HL-60 (cell line): ENCODE measurements around the gene TIE1.

Experiments used
- DNase-seq, 2 experiments: peaks; one replicate each; pipeline ENCODE4 v3.0.0-alpha.2; 2010 to 2020; ENCODE audit warnings: low read depth in 1 of 2, low spot score in 1 of 2
- H3K27ac ChIP-seq: fragments of 250-450 bp; sonication (Bioruptor Pico); replicated peaks from 2 replicates; pipeline ENCODE4 v1.5.1; 2020; ENCODE audit warnings: mild to moderate bottlenecking, moderate library complexity
- H3K27me3 ChIP-seq: fragments of 250-450 bp; sonication (Bioruptor Pico); 2 replicates; pipeline ENCODE4 v1.5.1; 2021; ENCODE audit warnings: mild to moderate bottlenecking, moderate library complexity; ENCODE audit not compliant: insufficient read depth, poor library complexity, severe bottlenecking
- H3K4me3 ChIP-seq: replicated peaks from 2 replicates; pipeline ENCODE4 v1.5.1; 2011; ENCODE audit warnings: mild to moderate bottlenecking, control low read depth, low read length; ENCODE audit not compliant: insufficient read depth
- GABPA ChIP-seq: IDR thresholded peaks from 2 replicates; pipeline ENCODE4 v1.6.1; 2012; ENCODE audit warnings: low read depth
- POLR2AphosphoS5 ChIP-seq: IDR thresholded peaks from 2 replicates; pipeline ENCODE4 v1.6.1; 2012; ENCODE audit warnings: low read depth
- SPI1 ChIP-seq: IDR thresholded peaks from 2 replicates; pipeline ENCODE4 v1.6.1; 2012; ENCODE audit warnings: low read depth, mild to moderate bottlenecking, borderline replicate concordance
- TF ChIP-seq, protein P1 (sequence below): IDR thresholded peaks from one replicate; pipeline ENCODE4 v1.5.1; 2011; ENCODE audit warnings: low read length, control low read depth, inconsistent platforms; ENCODE audit not compliant: insufficient read depth
- TF ChIP-seq, protein P2 (sequence below): IDR thresholded peaks from 2 replicates; pipeline ENCODE4 v1.6.1; 2012; ENCODE audit warnings: low read depth; ENCODE audit not compliant: insufficient replicate concordance

The TIE1 gene

DNA sequence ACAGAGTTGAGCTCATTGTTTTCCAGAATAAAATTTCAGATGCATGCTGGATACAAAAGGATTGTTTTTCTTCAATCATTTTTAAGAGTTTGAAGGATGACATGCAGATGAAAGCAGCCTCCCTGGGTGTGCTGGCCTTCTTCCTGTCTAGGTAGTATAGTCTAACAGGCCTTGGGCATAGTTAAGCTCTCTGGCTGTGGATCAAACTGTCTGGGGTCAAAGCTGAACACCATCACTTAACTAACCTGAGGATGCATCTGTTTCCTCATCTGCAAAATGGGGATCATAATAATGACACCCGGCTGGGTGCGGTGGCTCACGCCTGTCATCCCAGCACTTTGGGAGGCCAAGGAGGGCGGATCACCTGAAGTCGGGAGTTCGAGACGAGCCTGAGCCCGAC is 6.0 kb upstream of the TIE1 start:
- TF ChIP-seq POLR2AphosphoS5 (no peak), GABPA (no peak)
- TF ChIP-seq, protein P1, sequence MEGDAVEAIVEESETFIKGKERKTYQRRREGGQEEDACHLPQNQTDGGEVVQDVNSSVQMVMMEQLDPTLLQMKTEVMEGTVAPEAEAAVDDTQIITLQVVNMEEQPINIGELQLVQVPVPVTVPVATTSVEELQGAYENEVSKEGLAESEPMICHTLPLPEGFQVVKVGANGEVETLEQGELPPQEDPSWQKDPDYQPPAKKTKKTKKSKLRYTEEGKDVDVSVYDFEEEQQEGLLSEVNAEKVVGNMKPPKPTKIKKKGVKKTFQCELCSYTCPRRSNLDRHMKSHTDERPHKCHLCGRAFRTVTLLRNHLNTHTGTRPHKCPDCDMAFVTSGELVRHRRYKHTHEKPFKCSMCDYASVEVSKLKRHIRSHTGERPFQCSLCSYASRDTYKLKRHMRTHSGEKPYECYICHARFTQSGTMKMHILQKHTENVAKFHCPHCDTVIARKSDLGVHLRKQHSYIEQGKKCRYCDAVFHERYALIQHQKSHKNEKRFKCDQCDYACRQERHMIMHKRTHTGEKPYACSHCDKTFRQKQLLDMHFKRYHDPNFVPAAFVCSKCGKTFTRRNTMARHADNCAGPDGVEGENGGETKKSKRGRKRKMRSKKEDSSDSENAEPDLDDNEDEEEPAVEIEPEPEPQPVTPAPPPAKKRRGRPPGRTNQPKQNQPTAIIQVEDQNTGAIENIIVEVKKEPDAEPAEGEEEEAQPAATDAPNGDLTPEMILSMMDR: no peak
- no peaks in the 10 kb centered on the region for H3K27me3 ChIP-seq
- no peak overlapping the region for H3K4me3 ChIP-seq
- no peak overlapping the region for H3K27ac ChIP-seq
- DNase-seq: no peak

DNA sequence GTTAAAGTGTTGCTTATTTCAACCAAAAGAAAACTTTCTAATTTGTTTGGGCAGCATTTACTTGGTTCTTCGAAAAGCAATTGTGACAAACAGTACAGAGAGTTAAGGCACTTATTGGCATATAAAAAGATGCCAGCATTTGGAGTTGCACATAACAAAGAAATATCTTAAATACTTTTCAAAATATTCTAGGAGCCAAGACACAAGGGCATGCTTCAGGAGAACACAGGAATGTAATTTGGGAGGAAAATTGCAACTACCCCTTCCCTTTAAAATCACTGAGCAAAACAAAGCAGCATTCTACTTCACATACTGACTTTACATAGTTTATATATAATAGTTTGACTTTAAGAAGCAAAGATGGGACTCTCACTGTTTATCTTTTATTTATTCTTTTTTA is 4.6 kb upstream of the TIE1 start:
- no peak overlapping the region for H3K27ac ChIP-seq
- no peak overlapping the region for H3K4me3 ChIP-seq
- no peak for DNase-seq
- H3K27me3 ChIP-seq: no peaks in the 10 kb centered on the region
- TF ChIP-seq POLR2AphosphoS5 (no peak), SPI1 (no peak), GABPA (no peak)
- TF ChIP-seq, protein P2, sequence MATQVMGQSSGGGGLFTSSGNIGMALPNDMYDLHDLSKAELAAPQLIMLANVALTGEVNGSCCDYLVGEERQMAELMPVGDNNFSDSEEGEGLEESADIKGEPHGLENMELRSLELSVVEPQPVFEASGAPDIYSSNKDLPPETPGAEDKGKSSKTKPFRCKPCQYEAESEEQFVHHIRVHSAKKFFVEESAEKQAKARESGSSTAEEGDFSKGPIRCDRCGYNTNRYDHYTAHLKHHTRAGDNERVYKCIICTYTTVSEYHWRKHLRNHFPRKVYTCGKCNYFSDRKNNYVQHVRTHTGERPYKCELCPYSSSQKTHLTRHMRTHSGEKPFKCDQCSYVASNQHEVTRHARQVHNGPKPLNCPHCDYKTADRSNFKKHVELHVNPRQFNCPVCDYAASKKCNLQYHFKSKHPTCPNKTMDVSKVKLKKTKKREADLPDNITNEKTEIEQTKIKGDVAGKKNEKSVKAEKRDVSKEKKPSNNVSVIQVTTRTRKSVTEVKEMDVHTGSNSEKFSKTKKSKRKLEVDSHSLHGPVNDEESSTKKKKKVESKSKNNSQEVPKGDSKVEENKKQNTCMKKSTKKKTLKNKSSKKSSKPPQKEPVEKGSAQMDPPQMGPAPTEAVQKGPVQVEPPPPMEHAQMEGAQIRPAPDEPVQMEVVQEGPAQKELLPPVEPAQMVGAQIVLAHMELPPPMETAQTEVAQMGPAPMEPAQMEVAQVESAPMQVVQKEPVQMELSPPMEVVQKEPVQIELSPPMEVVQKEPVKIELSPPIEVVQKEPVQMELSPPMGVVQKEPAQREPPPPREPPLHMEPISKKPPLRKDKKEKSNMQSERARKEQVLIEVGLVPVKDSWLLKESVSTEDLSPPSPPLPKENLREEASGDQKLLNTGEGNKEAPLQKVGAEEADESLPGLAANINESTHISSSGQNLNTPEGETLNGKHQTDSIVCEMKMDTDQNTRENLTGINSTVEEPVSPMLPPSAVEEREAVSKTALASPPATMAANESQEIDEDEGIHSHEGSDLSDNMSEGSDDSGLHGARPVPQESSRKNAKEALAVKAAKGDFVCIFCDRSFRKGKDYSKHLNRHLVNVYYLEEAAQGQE: no peak
- TF ChIP-seq, protein P1: no peak

DNA sequence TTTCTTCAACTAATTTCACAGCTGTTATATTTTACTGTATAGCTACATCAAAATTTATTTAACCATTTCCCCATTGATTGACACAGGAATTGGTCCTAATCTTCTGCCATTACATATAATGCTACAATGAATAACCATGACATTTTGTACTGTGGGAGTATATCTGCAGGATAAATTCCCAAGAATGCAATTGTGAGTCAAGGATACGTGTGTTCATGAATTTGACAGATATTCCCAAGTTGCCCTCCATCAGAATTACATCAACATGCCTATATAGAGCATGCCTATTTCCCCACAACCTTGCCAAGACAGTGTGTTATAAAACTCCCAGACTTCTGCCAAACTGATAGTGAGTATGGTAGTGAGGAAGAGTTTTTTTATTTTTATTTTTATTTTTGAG is 2.7 kb upstream of the TIE1 start:
- TF ChIP-seq, protein P1: no peak
- TF ChIP-seq, protein P2: no peak
- TF ChIP-seq POLR2AphosphoS5 (no peak), SPI1 (no peak), GABPA (no peak)

DNA sequence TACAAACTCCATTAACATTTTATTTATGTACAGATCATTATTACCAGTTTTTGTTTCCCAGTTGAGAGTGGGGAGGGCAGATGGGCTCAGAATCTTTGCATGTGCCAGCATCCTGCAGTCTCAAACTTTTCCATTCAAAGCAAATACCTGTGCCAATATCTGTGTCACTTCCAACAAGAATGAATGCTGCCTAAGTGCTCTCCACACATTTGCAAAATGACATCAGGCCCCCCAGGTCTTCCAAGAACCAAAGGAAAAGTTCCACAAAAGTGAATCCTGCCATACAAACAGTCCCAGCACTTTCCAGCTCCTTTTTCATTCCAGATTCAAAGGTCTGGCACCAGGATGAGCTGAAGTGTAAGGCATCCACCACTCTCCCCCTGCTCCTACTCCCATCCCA is 1.7 kb upstream of the TIE1 start:
- TF ChIP-seq GABPA: no peak
- TF ChIP-seq, protein P1: no peak
- no peak for TF ChIP-seq SPI1
- TF ChIP-seq POLR2AphosphoS5: no peak
- DNase-seq: no peak
- H3K4me3 ChIP-seq: no peak overlapping the region
- no peaks in the 10 kb centered on the region for H3K27me3 ChIP-seq
- H3K27ac ChIP-seq: no peak overlapping the region

More for the DNA sequence above, 2.7 kb upstream of the TIE1 start:
- no peak for DNase-seq
- Histone ChIP-seq H3K4me3 (no peak overlapping the region), H3K27ac (no peak overlapping the region), H3K27me3 (no peaks in the 10 kb centered on the region)
